Neural crest cell (in vitro differentiated cells): ENCODE results near the gene NLRP10. TPM values are rescaled to one million over a fixed set of nuclear protein-coding genes. Genes with fewer than 3 reads are reported as not detected.

Experiments used
- DNase-seq: peaks from one replicate; pipeline ENCODE4 v3.0.0; 2021; ENCODE audit warnings: low read depth, mixed read lengths, low spot score
- H3K27ac Mint-ChIP-seq: one replicate; pipeline ENCODE4 v1.8.0; 2021; ENCODE audit warnings: mild to moderate bottlenecking, mixed read lengths; ENCODE audit not compliant: unreplicated experiment
- H3K27me3 Mint-ChIP-seq: 2 replicates; pipeline ENCODE4 v1.8.0; 2021; ENCODE audit warnings: low read depth, mild to moderate bottlenecking, mixed read lengths
- H3K36me3 Mint-ChIP-seq: 2 replicates; pipeline ENCODE4 v1.8.0; 2021; ENCODE audit warnings: low read depth, mild to moderate bottlenecking, mixed read lengths
- H3K4me1 Mint-ChIP-seq: 2 replicates; pipeline ENCODE4 v1.8.0; 2021; ENCODE audit warnings: mixed read lengths
- H3K4me3 Mint-ChIP-seq: one replicate; pipeline ENCODE4 v1.8.0; 2021; ENCODE audit warnings: mild to moderate bottlenecking, mixed read lengths
- H3K9me3 Mint-ChIP-seq: 2 replicates; pipeline ENCODE4 v1.8.0; 2021; ENCODE audit warnings: mixed read lengths
- total RNA-seq: library from RNA; stranded (reverse); gene quantifications from 2 replicates; pipeline ENCODE4 v1.2.1, GENCODE V29; 2021
- TF ChIP-seq, protein P1 (sequence below): fragments of 200-600 bp; sonication (generic); conservative IDR thresholded peaks from 2 replicates; pipeline ENCODE4 v1.5.0; 2021; ENCODE audit warnings: antibody characterized with exemption, mild to moderate bottlenecking

The NLRP10 gene
- total RNA-seq, 1 donor from 2014 or later, result not detected

- Mint-ChIP-seq H3K9me3 (peaks cover 12% of the 10 kb centered on the region), H3K36me3 (no peaks in the 10 kb centered on the region), H3K4me3 (no peak within 1 kb of the TSS), H3K27me3 (peaks cover 40% of the 10 kb centered on the region), H3K4me1 (no peaks in the 10 kb centered on the region), H3K27ac (no peak within 1 kb of the TSS)
- TF ChIP-seq, protein P1, sequence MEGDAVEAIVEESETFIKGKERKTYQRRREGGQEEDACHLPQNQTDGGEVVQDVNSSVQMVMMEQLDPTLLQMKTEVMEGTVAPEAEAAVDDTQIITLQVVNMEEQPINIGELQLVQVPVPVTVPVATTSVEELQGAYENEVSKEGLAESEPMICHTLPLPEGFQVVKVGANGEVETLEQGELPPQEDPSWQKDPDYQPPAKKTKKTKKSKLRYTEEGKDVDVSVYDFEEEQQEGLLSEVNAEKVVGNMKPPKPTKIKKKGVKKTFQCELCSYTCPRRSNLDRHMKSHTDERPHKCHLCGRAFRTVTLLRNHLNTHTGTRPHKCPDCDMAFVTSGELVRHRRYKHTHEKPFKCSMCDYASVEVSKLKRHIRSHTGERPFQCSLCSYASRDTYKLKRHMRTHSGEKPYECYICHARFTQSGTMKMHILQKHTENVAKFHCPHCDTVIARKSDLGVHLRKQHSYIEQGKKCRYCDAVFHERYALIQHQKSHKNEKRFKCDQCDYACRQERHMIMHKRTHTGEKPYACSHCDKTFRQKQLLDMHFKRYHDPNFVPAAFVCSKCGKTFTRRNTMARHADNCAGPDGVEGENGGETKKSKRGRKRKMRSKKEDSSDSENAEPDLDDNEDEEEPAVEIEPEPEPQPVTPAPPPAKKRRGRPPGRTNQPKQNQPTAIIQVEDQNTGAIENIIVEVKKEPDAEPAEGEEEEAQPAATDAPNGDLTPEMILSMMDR, result no peak
- DNase-seq, result no peak
Observed at GRCh38 chr11:7941608-7942007, 23.6 kb downstream of the NLRP10 start, which contains the start of gene OR10A3. TSS of gene OR10A3 (minus strand) at chr11:7941708. CDS start at chr11:7939520, 2,188 bp downstream.

DNA sequence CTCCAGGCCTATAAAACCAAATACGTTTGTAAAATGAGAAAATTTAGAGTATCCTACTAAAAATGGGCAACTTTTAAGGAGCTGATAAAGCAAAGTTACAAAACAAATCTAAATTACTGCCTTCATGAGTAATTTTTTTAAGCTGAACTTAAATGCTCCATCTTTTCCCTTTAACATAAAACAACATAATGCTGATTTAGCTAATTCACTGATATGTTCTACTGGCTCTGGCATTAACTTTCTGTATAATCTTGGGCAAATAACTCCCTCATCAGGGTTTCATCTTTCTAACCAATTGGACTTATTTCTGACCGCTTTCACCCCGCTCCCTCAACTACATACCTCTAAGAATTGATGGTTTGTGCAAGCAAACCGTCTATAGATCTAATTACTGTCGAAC lies 24.1 kb downstream of the NLRP10 start:
- TF ChIP-seq, protein P1, result no peak
- DNase-seq, result no peak
- Mint-ChIP-seq H3K27ac (no peak overlapping the region), H3K27me3 (peaks cover 44% of the 10 kb centered on the region), H3K9me3 (peaks cover 12% of the 10 kb centered on the region), H3K4me1 (no peaks in the 10 kb centered on the region), H3K36me3 (no peaks in the 10 kb centered on the region), H3K4me3 (no peak overlapping the region)

- no peak overlapping the region for H3K27ac Mint-ChIP-seq
- H3K4me1 Mint-ChIP-seq, result no peaks in the 10 kb centered on the region
- TF ChIP-seq, protein P1, result no peak
- peaks cover 58% of the 10 kb centered on the region for H3K27me3 Mint-ChIP-seq
- DNase-seq, result no peak
- H3K4me3 Mint-ChIP-seq, result no peak overlapping the region
- H3K36me3 Mint-ChIP-seq, result no peaks in the 10 kb centered on the region
- peaks cover 2% of the 10 kb centered on the region for H3K9me3 Mint-ChIP-seq
Observed at GRCh38 chr11:7936615-7937014, 28.6 kb downstream of the NLRP10 start.

DNA sequence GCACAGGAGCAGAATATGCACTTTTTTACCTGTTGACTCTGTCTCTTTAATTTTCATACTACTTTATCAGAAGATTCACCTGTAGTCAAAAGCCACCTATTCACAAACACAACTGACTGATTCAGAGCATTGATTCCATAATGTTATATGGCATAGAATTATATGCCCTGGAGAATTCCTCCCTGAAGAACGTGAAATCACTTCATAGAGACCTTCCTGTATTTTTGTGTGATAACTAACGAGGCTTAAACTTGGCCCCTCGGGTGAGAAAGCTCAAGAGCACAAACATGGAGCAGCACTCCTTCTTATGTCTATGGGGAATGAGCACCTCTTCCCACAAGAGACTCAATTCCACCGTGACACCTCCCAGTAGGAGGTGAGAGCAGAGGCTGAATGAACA lies 34.1 kb downstream of the NLRP10 start, which contains the start of gene OR10A6:
Gene OR10A6 (minus strand): TSS at position 101 of the 400 bp plus-strand sequence. CDS start 2,606 bp downstream, outside the sequence.
- DNase-seq, result no peak
- H3K27ac Mint-ChIP-seq, result peak within 1 kb of the TSS; percentile 8
- TF ChIP-seq, protein P1, result no peak
- peaks cover 5% of the 10 kb centered on the region for H3K9me3 Mint-ChIP-seq
- H3K36me3 Mint-ChIP-seq, result no peaks in the 10 kb centered on the region
- peaks cover 37% of the 10 kb centered on the region for H3K27me3 Mint-ChIP-seq
- no peak within 1 kb of the TSS for H3K4me3 Mint-ChIP-seq
- no peaks in the 10 kb centered on the region for H3K4me1 Mint-ChIP-seq

DNA sequence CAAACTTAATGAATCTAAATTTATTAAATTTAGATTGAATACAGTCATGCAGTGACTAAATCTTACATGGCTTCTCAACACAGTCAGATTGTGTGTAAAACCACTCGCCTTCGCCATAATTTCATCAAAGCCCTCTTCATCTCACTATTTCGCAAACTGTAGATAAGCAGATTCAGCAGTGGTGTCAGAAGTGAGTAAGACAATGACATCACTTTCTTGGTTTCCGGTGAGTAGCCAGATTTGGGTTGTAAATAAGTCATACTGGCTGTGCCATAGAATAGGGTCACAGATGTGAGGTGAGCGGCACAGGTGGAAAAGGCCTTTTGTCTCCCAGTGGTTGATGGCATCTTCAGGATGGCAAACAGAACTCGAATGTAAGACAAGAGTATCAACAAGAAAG lies 37.6 kb downstream of the NLRP10 start:
- DNase-seq, result no peak
- H3K27ac Mint-ChIP-seq, result no peak overlapping the region
- no peaks in the 10 kb centered on the region for H3K4me1 Mint-ChIP-seq
- TF ChIP-seq, protein P1, result no peak
- H3K27me3 Mint-ChIP-seq, result peaks cover 23% of the 10 kb centered on the region
- peaks cover 8% of the 10 kb centered on the region for H3K9me3 Mint-ChIP-seq
- no peaks in the 10 kb centered on the region for H3K36me3 Mint-ChIP-seq
- H3K4me3 Mint-ChIP-seq, result no peak overlapping the region
